Stomach (tissue), 4 donors: Measurements from ENCODE around the gene MYO1B.

Experiments
- CTCF ChIP-seq, 7 experiments: fragments of 450-650 bp in 4 of 7; fragments of 200-600 bp in 3 of 7; sonication (generic) in 3 of 7; IDR thresholded peaks; one replicate each; pipeline ENCODE4 v1.5.1; 2016 to 2019; ENCODE audit warnings: antibody characterized with exemption in 7 of 7, control low read depth in 2 of 7, mild to moderate bottlenecking in 1 of 7
- POLR2A ChIP-seq, 4 donors: fragments of 450-650 bp; IDR thresholded peaks; one replicate each; pipeline ENCODE4 v1.6.1; 2016; ENCODE audit warnings: antibody characterized with exemption in 4 of 4, control low read depth in 2 of 4, mild to moderate bottlenecking in 1 of 4, moderate library complexity in 1 of 4
- POLR2AphosphoS5 ChIP-seq, 3 donors: sonication (generic); formaldehyde crosslinking; IDR thresholded peaks; one replicate each; pipeline ENCODE4 v1.6.1; 2016; ENCODE audit warnings: antibody characterized with exemption in 3 of 3

GRCh38 chr2:191366199-191366598 is 121.0 kb downstream of the MYO1B start:
- TF ChIP-seq CTCF (IDR thresholded peaks at IDR 0.05): no peak
- no peak for TF ChIP-seq POLR2A (IDR thresholded peaks at IDR 0.05)
- no peak for TF ChIP-seq POLR2AphosphoS5 (IDR thresholded peaks at IDR 0.05)
